Osteoblast (primary cell): ENCODE results near the gene PKD1L1. TPM values are rescaled to one million over a fixed set of nuclear protein-coding genes. Genes with fewer than 3 reads are reported as not detected.

Experiments used
- DNase-seq: peaks from one replicate; pipeline ENCODE4 v3.0.0; 2011; ENCODE audit warnings: low spot score, mixed read lengths; ENCODE audit not compliant: insufficient read length; ENCODE audit errors: missing footprints
- H2AFZ ChIP-seq: 2 replicates; pipeline ENCODE4 v1.6.0; 2011; ENCODE audit warnings: mild to moderate bottlenecking, low read length
- H3K27ac ChIP-seq: 2 replicates; pipeline ENCODE4 v1.5.1; 2011; ENCODE audit warnings: mild to moderate bottlenecking, low read depth, low read length, moderate library complexity
- H3K27me3 ChIP-seq: 2 replicates; pipeline ENCODE4 v1.6.0; 2012; ENCODE audit warnings: mild to moderate bottlenecking, control low read depth, inconsistent platforms, low read length, moderate library complexity; ENCODE audit not compliant: insufficient read depth
- H3K36me3 ChIP-seq: 2 replicates; pipeline ENCODE4 v1.5.1; 2011; ENCODE audit warnings: mild to moderate bottlenecking, low read length, control low read depth, moderate library complexity; ENCODE audit not compliant: insufficient read depth
- H3K4me1 ChIP-seq: 2 replicates; pipeline ENCODE4 v1.5.1; 2011; ENCODE audit warnings: mild to moderate bottlenecking, low read length, control low read depth, moderate library complexity; ENCODE audit not compliant: insufficient read depth
- H3K4me2 ChIP-seq: 2 replicates; pipeline ENCODE4 v1.6.0; 2011; ENCODE audit warnings: mild to moderate bottlenecking, low read length; ENCODE audit not compliant: insufficient read depth
- H3K4me3 ChIP-seq: fragments of 200-600 bp; sonication (generic); 3 replicates; pipeline ENCODE4 v1.5.1; 2012; ENCODE audit warnings: mild to moderate bottlenecking, low read length, inconsistent platforms; ENCODE audit not compliant: insufficient read depth
- H3K79me2 ChIP-seq: 2 replicates; pipeline ENCODE4 v1.6.0; 2012; ENCODE audit warnings: mild to moderate bottlenecking, low read length, control low read depth, inconsistent platforms; ENCODE audit not compliant: insufficient read depth
- H3K9me3 ChIP-seq: 2 replicates; pipeline ENCODE4 v1.5.1; 2011; ENCODE audit warnings: low read depth, low read length, control low read depth
- H4K20me1 ChIP-seq: 2 replicates; pipeline ENCODE4 v1.6.0; 2012; ENCODE audit warnings: mild to moderate bottlenecking, low read length, control low read depth; ENCODE audit not compliant: insufficient read depth
- CTCF ChIP-seq: IDR thresholded peaks from 2 replicates; pipeline ENCODE4 v1.5.1; 2011; ENCODE audit warnings: mild to moderate bottlenecking, low read depth, low read length, moderate library complexity; ENCODE audit errors: extremely low read depth
- total RNA-seq: library from RNA; depleted of rRNA; stranded (reverse); fragments of >200 nt; gene quantifications from 2 replicates; pipeline ENCODE4 v1.2.3, GENCODE V29; 2012

PKD1L1 gene
- total RNA-seq, 1 donor, result under 0.01 TPM

- H3K79me2 ChIP-seq, result no peaks in the 10 kb centered on the region
- H3K27ac ChIP-seq, result no peak overlapping the region
- peaks cover 12% of the 10 kb centered on the region for H3K4me1 ChIP-seq
- no peak overlapping the region for H3K4me3 ChIP-seq
- H4K20me1 ChIP-seq, result no peaks in the 10 kb centered on the region
- no peaks in the 10 kb centered on the region for H3K27me3 ChIP-seq
- peak overlapping the region; percentile 44 for H2AFZ ChIP-seq
- DNase-seq, result no peak
- TF ChIP-seq CTCF, result no peak
- H3K36me3 ChIP-seq, result no peaks in the 10 kb centered on the region
- no peaks in the 10 kb centered on the region for H3K9me3 ChIP-seq
- H3K4me2 ChIP-seq, result peak overlapping the region; percentile 34
These were observed 223.1 kb downstream of the PKD1L1 start for GRCh38 chr7:47725031-47725780.

Other genes with a start within 250 kb of the PKD1L1 start
- 17.1 and 19.9 TPM in 2 replicates for gene HUS1, start 31.1 kb upstream of the PKD1L1 start, total RNA-seq
- not detected in 2 replicates for gene SUN3, start 80.6 kb upstream of the PKD1L1 start, total RNA-seq
- under 0.01 TPM in 2 replicates for gene C7orf57, start 87.1 kb upstream of the PKD1L1 start, total RNA-seq
- gene UPP1, start 140.8 kb upstream of the PKD1L1 start, total RNA-seq, result 30.4 and 35.5 TPM in 2 replicates
- gene ABCA13, start 223.0 kb upstream of the PKD1L1 start, total RNA-seq, result 3.6 and 4.4 TPM in 2 replicates